A673 (cell line): ENCODE data around the gene PARVA.

ENCODE experiments used
- CTCF ChIP-seq: fragments of 300-800, 200-600 bp; sonication (generic); conservative IDR thresholded peaks from 2 replicates; pipeline ENCODE4 v1.5.1; 2017; ENCODE audit warnings: low read depth, mild to moderate bottlenecking, antibody characterized with exemption, low read length, moderate library complexity, mixed read lengths
- EZH2 ChIP-seq: fragments of 200-600 bp; sonication (generic); IDR thresholded peaks from 2 replicates; pipeline ENCODE4 v1.6.1; 2017; ENCODE audit warnings: borderline replicate concordance, low read depth, mild to moderate bottlenecking, mixed read lengths, antibody characterized with exemption, low read length; ENCODE audit not compliant: poor library complexity, severe bottlenecking

DNA sequence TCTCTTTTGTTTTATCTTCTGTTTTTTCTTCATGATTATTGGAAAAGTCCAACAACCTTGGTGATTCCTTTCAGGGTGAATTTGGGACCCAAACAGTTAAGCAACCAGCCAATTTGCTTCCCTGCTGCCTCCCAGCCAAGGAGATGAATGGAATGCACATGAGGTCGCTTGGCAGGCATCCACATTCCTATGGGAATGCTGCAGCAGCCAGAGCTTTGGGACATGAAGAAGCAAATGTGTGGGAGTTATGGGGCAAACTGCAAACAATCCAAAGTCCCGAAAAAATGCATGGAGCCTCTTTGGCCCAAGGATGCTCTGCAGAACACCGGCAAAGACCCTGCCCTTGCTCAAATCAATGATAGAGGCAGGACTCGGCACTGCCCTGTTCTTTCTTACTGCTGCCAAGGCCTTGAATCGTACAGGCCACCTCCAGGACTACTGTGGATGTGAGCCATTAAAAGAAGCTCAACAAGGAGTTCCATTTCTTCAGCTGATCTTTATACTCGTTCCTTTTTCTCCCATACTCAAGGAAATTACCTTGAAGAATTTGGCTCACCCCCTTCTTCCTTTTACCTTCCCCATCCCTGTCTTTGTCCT is 179.5 kb downstream of the PARVA start:
- TF ChIP-seq CTCF: no peak
- no peak for TF ChIP-seq EZH2
